Activated CD8-positive, alpha-beta memory T cell treated with anti-CD3 and anti-CD28 coated beads for 48 hours (primary cell): Measurements from ENCODE around the gene CFAP100.

Experiments used
- DNase-seq, 3 experiments: peaks; one replicate each; pipeline ENCODE4 v3.0.0-alpha.2; 2020; ENCODE audit warnings: low read depth in 2 of 3, low spot score in 2 of 3

Gene CFAP100

DNA sequence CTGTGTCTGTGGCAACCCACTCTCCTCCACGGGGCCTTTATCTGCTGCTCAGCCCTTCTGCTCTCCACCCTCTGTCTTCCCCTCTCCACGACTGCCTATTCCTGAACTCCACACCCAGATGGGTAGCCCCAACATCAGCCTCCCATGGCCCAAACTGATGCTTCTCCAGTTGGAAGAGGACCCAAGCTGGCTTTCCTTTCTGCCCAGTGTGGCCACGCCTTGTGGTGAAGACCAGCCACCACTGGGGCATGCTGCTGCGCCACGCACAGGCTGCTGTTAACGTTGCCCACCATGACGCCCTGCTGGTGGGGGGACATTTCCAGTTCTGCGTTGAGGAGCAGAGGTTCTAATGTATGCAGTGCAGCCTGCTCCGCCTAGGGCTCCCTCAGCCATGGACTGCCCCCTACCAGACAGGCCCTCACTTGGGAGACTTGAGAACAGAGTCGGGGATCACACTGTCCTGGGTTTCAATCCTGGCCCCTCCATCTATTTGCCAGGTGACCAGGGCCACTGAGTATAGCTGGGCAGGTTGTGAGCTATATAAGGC lies 26.9 kb downstream of the CFAP100 start:
- no peak for DNase-seq

DNA sequence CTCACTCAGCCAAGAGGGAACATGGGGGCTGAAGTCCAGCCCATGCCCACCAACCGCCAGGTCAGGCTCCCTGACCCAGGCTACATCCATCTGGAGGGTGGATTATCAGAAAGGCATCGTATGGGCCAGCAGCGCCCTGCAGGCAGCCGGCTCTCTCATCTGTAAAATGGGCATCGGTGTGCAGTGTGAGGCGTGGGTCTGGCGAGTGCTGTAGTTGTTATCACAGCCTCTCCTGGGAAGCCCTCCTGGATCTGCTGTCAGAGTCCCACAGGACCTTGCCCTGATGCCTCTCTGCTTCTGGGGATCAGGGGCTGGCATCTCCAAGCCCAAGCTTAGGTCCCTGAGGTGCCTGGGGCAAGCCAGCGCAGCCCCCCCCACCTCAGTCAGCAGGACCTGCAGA lies 27.4 kb downstream of the CFAP100 start:
- no peak for DNase-seq

DNA sequence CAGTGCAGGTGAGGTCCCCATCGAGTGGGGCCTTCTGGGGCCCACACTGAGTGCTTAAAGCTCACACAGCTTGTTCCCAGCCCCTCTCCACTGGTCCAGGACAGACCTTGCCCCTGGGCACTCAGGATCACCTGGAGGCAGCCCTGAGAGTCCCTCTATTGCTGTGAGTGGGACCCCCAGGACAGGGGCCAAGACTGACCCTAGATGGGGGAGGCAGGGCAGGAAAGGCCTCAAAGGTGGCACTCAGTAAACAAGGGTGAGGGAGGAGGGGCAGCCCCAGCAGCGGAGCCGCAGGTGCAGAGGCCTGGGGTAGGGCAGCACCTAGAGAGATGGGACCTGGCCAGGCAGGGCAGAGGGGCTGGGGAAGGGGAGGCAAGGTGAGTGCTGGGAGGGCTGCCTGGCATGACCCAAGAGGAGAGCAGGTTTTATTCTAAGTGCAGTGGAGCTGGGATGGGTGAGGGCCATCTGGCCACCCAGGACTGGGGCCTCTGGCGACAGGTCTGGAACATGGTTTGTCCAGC lies 27.9 kb downstream of the CFAP100 start:
- no peak for DNase-seq

DNA sequence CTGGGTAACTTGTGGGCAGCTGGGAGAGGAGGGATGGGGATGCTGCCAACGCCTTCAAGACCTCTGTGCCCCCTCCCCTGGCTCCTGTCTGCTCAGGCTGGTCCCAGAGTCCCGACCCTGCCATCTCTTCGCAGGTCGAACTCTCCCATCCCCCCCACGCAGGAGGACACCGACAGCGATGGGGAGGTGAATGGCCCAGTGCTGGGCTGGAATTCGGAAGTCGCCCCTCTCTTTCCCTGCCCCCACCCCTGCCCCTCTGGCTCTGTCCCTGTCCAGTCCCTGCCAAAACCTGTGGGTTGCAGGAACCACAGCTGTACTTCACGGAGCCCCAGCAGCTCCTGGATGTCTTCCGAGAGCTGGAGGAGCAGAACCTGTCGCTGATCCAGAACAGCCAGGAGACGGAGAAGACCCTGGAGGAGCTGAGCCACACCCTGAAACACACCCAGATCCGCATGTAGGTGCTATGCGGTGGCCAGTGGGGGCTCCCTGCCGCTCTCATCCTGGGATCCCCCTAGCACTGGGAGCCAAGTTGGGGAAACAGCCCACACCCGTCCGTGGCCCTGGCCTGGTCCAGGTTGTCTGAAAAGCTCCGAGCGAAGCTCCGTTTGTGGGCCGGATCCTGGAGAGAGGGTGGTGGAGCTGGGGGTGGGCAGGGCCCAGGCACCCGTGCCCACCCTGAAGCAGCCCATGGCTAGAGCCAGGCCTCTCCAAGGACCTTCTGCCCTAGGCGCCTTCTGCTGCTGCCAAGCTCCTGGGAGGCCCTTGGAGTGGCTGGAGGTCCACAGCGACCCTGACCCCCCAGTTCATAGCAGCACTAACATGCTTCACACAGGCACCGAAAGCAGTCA lies 28.7 kb downstream of the CFAP100 start:
- no peak for DNase-seq

DNA sequence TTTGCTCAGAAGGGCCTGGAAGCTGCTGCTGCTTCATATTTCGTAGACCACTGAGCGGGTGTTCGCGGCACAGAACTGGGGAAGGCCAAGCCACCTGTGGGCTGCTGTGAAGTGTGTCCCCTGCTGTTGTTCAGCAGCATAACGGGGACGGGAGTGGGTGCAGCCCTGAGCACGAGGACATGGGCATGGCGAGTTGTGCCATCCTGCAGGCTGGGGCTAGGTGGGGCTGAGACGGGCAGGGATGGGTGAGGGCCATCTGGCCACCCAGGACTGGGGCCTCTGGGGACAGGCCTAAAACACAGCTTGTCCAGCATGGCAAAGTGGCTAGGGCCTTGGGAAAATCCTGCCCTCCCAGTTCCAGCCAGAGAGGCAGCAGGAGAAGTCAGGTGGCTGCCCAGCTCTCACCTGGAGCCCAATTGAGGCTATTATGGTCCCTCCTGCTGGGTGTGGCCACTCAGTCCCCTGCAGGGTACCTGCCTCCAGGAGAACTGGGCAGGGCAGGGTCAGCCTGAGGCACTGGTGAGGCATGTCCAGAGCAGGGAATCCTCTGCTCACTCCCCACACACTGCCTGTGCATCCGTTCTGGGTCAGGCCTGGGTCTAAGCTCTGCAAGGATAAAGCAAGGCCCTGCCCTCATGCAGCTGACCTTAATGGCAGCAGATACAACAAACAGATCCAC lies 29.5 kb downstream of the CFAP100 start:
- DNase-seq, result no peak

DNA sequence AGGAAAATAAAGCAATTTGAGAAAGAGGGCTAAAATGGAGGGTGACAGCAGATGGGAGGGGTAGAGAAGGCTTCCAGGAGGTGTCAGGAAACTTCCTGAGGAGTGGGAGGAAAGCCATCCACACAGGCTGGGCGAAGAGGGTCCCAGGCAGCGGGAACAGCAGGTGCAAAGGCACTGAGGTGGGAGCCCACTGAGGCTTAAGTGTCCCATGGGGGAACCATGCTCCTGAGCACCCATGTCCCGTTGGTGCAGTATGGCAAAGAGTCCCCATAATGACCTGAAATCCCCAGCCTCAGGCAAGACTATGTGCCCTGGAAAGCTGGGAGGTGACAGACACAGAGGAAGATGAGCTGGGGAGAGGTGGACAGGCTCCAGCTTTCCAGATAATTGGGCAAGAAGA lies 30.0 kb downstream of the CFAP100 start:
- DNase-seq, result no peak

DNA sequence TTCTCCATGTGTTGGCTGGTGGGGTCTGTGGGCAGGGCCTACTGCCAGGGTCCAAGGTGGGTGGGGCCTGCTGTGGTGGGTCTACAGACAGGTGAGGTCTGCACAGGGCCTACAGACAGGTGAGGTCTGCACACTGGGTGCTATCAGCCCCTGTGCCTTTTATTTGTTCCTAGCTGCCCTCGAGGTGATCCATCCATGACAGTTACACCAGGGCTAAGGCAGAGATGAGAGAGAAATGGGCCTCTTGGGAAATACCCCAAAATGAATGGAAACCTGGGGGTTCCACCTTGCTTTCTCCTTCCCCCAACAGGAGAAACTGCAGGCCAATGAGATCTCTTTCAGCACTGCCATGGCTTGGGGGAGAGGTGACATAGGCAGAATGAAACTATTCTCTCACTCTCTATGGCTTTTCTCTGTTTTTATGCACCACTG lies 36.4 kb downstream of the CFAP100 start:
- DNase-seq, result no peak

DNA sequence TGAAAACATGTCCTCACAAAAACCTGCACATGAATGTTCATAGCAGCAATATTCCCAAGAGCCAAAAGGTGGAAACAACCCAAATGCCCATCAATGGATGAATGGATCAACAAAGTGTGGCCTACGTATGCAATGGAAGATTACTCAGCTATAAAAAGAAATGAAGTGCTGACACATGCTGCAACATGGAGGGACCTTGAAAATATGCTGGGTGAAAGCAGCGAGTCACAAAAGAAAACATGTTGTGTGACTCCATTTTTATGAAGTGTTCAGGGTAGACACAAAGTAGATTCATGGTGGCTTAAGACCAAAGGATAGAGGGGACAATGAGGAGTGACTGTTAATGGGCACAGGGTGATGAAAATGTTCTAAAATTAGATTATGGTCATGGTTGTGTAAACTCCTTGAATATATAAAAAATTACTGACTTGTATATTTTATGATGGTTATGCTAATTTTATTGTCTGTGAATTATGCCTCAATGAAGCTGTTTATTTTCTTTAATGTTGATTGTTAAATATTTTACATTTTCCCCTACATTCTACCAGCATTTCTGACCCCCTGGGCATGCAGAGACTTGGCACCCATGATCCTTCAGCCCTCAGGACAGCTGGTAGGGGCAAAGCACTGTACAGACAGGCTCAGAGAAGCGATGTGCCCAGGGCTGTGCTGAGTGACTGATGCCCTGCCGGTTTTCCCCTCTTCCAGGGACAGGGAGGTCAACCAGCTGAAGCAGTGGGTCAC lies 37.8 kb downstream of the CFAP100 start:
- no peak for DNase-seq

DNA sequence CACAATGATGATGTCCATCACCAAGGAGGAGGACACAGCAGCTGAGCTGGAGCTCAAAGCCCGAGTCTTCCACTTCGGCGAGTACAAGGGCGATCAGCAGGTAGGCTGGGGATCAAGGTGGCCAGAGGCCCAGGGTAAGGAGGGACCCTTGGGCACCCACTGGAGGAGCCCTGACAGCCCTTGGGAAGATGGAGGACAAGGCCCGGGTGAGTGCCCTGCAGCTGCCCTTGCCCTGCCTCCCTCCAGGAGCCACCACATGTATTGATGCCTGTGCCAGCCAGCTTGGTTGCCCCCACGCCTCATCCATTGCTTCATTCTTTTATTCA lies 38.4 kb downstream of the CFAP100 start:
- no peak for DNase-seq

DNA sequence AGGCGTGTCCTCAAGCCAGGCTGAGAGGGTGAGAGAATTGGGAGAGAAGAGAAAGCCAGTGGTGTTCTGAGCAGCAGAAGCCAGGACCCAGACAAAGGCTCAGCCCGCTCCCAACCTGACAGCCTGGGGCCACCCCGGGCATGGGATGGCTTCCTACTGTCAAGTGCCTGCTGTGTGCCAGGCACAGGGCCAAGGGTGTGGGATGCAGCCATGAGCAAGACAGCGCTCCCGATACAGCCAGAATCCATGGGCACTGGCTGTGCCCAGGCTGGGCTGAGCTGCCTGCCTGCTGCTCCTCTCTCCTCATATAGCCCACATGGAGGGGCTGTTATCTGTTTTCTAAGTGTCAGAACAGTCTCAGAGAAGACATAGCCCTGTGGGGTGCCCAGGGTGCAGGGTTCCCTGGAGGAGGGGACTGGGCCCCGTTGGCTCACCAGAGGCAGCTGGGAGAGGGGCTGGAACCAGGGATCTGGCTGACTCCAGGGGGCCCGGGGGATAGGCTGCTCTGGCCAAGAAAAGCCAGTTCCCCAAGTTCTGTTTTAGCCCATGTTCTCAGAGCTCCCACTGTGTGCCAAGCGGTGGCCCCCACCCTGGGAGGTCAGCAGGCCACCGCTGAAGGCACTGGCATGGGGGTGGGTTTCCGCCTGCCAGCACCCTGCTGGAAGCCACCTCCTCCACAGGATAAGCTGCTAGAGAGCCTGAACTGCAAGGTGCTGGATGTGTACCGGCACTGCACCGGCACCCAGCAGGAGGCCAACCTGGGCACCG lies 39.0 kb downstream of the CFAP100 start:
- DNase-seq, result no peak

DNA sequence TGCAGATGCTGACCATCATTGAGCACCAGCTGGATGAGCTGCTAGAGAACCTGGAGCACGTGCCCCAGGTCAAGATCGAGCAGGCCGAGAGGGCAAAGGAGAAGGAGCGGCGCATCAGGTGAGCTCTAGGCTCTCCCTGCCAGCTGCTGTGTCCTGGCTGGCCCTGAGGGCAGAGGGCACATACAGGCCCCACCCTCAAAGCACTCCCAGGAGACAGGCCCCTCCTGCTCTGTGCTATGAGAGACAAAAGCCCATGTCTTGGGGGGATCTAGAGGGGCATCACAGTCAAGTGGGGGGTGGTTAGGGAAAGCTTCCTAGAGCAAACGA lies 39.5 kb downstream of the CFAP100 start:
- DNase-seq, result no peak

DNA sequence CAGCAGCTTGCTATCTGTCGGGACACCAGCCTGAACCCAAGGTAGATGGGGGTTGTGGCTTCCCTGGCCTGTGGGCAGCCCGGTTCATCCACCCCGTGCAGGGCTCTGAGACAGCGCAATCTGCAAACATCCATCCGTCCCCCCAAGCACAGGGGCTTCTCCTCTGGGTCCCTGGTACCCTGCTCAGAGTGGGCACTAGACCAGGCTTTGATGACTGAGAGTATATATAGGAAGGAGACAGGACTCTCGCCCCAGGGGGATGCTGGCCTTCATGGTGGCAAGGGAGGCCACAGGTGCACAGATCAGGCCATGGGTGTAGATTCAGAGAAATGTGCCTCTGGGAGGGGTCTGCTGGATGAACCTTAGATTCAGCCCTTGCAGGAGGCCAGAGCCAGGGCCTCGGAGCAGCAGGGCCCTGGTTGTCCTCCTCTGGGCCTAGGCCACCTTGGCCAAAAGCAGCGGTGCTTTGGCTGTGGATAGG lies 40.3 kb downstream of the CFAP100 start:
- DNase-seq, result no peak

DNA sequence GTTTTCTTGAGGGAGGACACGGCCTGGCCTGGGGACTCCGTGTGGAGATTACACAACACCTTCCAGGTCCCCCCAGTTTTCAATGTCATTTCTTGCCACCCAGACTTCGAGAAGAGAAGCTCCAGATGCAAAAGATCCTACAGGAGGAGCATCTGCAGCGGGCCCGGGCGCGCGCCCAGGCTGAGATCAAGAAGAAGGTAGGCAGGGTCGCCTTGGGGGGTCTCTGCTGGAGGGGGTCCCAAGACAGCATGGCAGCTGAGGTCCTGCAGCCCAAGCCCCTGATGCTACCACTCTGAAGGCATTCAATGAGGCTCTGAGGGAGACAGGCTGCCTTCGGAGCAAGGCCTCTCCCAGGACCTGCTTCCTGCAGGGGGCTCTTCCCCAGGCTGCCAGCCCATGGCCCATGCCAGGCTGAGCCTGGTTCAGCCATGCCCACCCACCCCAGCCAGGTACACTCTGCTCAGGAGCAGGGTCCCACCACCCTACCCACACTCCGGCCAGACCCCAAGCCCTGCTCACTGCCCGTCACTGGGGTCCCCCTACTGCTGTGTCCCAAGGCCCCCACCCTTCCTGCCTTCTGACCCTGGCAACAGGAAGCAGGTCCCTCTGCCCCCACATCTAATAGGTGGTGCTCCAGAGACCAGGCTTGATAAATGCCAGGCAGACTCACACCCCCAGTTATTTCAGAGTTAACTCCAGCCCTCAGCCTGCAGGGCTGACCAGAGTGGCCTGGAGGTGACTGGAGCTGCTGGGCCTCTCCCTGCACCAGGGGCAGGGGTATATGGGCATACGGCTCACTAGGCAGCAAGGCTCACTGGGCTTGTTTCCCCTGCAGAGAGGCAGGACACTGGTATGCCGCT lies 41.0 kb downstream of the CFAP100 start:
- no peak for DNase-seq

DNA sequence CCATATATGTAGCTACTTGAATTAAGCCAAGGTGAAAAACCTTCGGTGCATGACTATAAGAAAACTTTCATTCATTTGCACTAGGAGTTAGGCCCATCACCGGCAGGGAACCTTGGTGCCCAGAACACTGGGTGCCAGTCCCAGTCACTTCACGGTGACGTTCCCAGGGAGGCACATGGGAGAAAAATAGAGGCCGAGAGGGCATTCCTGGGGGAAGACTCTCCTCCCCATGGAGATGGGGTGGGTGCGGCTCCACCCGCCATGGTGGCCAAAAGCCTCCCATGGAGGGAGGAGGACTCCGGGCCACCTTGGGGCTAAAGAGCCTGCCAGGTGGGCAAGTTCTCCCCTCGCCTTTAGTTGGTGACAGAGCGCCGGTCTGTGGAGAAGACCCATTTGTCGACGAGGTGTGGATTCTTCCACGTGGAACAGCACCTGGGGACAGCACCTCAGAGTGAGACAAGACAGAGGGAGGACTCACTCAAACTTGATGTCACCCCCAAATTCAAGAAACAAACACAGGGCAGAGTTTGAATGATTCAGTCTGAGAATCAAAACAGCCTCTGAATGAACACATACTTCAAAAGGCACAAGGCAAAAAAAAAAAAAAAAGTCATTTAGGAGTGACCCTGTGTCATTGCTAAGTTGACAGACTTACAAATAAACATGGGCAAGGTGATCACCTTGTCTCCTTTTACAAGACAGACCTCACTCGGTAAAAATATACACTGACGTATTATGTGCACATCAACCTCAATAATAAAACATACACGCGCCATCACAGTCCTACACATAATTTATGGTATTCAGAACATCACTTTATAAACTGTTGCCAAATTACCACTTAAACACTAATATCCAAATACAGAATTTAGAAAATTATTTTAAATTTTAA lies 42.4 kb downstream of the CFAP100 start:
- DNase-seq, result no peak

DNA sequence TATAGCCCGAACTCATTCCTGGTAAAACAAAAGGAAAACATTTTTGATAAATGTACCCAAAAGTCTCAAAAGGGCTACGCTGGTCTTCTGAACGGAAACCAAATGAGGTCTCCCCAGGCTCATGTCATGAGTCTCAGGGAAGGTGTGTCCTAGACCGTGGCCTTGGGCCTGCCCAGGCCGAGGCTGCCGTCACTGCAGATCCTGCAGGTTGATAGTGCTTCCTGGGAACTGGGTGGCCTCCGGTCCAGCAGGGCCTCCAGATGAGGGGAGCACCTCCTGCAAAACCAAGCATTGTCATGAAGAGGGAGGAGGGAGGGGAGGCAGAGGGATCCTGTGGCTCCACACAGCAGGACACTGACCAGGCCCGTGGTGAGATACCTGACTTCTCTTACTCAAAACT lies 43.5 kb downstream of the CFAP100 start:
- no peak for DNase-seq

DNA sequence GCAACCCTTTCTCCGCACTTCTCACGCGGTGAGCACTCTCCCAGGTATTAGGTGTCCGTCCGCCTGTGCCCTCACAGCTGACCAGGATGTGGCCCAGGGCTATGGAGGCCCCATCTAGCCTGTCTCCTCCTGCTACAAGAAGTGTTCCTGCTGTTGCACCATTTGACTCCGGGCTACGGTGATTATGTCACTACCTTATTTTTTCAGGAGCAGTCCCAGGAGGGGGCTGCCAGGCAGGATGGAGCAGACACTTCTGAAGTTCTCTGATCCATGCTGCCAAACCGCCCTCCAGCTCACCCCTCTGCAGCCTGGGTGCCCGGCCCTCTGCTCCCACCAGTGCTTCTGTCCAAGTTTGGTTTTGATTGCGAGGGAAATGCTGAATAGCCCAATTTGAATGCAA lies 44.0 kb downstream of the CFAP100 start:
- no peak for DNase-seq

DNA sequence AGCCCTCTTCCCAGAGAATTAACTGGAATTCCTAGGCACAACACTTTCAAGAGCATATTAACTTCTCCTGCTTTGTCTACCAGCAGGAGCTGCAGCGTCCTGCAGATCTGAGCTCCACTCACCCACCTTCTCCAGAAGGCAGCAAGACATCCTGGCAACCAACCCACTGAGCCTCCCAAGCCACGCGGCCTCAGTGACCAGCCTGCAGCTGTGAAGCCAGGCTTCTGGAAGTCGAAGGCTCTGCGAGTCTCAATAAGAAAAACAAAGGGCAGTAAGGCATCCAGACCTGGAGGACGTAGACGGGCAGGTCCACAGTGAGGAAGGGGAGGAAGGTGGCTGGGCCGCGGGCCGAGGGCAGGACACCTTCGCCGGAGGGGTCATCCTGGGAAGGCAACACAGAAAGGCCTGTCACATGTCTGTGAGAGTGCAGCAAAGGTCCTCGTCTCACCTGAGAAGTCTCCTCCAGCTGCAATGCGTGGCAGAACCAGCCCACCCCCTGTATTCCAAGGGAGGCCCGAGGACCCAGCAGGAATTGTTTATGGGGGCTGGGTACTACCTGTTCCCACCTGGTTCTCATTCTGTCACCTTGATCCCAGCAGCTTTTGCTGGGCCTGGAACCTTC lies 44.7 kb downstream of the CFAP100 start:
- DNase-seq, result no peak

DNA sequence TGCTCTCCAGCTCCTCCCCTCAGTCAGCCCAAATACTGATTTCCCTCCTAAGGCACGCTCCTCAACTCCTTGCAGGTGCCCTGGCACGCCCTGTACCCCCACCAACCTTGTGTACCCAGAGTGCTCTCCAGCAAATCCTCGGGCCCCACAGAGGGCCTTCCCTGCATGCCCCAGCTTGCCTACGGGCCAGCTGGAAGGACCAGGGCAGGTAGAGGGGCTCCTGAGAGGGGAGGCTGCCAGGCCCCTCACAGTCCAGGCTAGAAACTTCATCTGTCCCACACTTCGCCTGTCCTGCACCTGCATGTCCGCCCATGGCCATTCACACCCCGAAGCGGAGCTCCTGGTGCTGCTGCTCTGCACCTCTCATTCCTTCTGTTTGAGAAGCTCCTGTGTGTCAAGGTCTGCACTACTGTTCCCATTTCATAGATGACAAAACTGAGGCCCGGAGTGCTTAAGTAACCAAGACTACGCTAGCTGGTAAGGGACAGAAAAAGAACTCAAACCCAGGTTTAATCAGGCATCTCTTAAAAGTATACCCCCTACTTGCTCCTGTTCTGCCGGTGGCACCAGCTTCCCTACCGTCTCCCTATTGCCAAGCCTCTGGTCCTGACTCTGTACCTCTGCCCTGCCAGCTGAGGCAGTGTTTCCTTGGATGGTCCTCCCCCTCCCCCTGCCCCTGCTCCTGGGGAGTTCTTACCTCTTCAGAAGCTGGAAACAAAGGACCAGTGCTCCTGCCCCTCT lies 45.4 kb downstream of the CFAP100 start:
- DNase-seq, result no peak
